ELR (cell line): Measurements from ENCODE around the gene VAV3.
"Not testable (repeated sequence)": the region's sequence is repeated elsewhere in the genome, so short reads cannot be mapped to it uniquely, and the experiment has no call there.

Experiments
- DNase-seq: peaks from one replicate; pipeline ENCODE4 v3.0.0-alpha.2; 2015; ENCODE audit warnings: low read depth

VAV3 gene

GRCh38 chr1:107883562-107883961 lies 81.4 kb downstream of the VAV3 start:
- no peak for DNase-seq

GRCh38 chr1:107879927-107880326 lies 85.1 kb downstream of the VAV3 start:
- no peak for DNase-seq

- no peak for DNase-seq
Observed at GRCh38 chr1:107879346-107879745, 85.6 kb downstream of the VAV3 start.

GRCh38 chr1:107877745-107878144 lies 87.2 kb downstream of the VAV3 start:
- no peak for DNase-seq

GRCh38 chr1:107877092-107877491 lies 87.9 kb downstream of the VAV3 start:
- DNase-seq = peak; percentile 3

- no peak for DNase-seq
Observed at GRCh38 chr1:107875689-107876088, 89.3 kb downstream of the VAV3 start.

GRCh38 chr1:107874221-107874620 lies 90.8 kb downstream of the VAV3 start:
- DNase-seq = peak; percentile 1

- no peak for DNase-seq
Observed at GRCh38 chr1:107871687-107872395, 93.1 kb downstream of the VAV3 start.

GRCh38 chr1:107871259-107871658 lies 93.7 kb downstream of the VAV3 start:
- DNase-seq = no peak

GRCh38 chr1:107870696-107871095 lies 94.3 kb downstream of the VAV3 start:
- DNase-seq = no peak

GRCh38 chr1:107867897-107868296 lies 97.1 kb downstream of the VAV3 start:
- no peak for DNase-seq

- no peak for DNase-seq
Observed at GRCh38 chr1:107867422-107867821, 97.6 kb downstream of the VAV3 start.

- DNase-seq = no peak
Observed at GRCh38 chr1:107866870-107867269, 98.1 kb downstream of the VAV3 start.

- DNase-seq = no peak
Observed at GRCh38 chr1:107865627-107866026, 99.4 kb downstream of the VAV3 start.

- DNase-seq = no peak
Observed at GRCh38 chr1:107863342-107863741, 101.6 kb downstream of the VAV3 start.

- no peak for DNase-seq
Observed at GRCh38 chr1:107862064-107862463, 102.9 kb downstream of the VAV3 start.

GRCh38 chr1:107858323-107858722 lies 106.7 kb downstream of the VAV3 start:
- DNase-seq = no peak

- no peak for DNase-seq
Observed at GRCh38 chr1:107851418-107851817, 113.6 kb downstream of the VAV3 start.

GRCh38 chr1:107844541-107845194 lies 120.3 kb downstream of the VAV3 start:
- DNase-seq = not testable (repeated sequence)

GRCh38 chr1:107843989-107844388 lies 121.0 kb downstream of the VAV3 start:
- no peak for DNase-seq

- no peak for DNase-seq
Observed at GRCh38 chr1:107842241-107842640, 122.7 kb downstream of the VAV3 start.

- DNase-seq = no peak
Observed at GRCh38 chr1:107840725-107841124, 124.3 kb downstream of the VAV3 start.

- DNase-seq = no peak
Observed at GRCh38 chr1:107838056-107838455, 126.9 kb downstream of the VAV3 start.

- DNase-seq = no peak
Observed at GRCh38 chr1:107835151-107835670, 129.8 kb downstream of the VAV3 start.
